ENCODE measurements around the gene CACNA2D1.

The CACNA2D1 gene

DNA sequence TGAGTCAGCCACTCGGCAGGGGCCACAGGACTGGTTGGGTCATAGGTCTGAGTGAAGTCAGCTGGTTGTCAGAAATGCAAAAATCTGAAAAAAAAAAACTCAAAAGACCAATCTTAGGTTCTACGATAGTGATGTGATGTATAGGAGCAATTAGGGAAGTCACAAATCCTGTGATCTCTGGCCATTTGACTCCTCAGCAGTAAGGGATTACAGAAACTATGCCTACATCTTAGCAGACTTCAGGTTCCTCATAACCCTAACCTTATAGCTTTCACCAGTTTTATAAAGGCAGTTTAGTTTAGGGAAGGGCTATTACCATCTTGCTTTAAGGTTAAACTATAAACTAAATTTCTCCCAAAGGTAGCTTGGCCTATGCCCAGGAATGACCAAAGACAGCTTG lies 510.6 kb downstream of the CACNA2D1 start:
- POLR2A ChIA-PET: no interaction called here
- TF ChIP-seq SP1 (IDR thresholded peaks at IDR 0.05): no peak
- TF ChIP-seq FOXM1 (IDR thresholded peaks at IDR 0.05; ENCODE audit: borderline replicate concordance): no peak
- no peak for TF ChIP-seq BHLHE40 (IDR thresholded peaks at IDR 0.05; ENCODE audit: borderline replicate concordance)
- no peak for TF ChIP-seq FOXA1 (IDR thresholded peaks at IDR 0.05)
- TF ChIP-seq HDGF (IDR thresholded peaks at IDR 0.05; ENCODE audit: borderline replicate concordance): no peak
- no peak for TF ChIP-seq NFRKB (IDR thresholded peaks at IDR 0.05)
- TF ChIP-seq ZNF384 (IDR thresholded peaks at IDR 0.05): no peak
- no peak for TF ChIP-seq TARDBP (IDR thresholded peaks at IDR 0.05)
- CTCF ChIA-PET: no interaction called here
- no peak for DNase-seq (ENCODE audit: extremely low spot score)

DNA sequence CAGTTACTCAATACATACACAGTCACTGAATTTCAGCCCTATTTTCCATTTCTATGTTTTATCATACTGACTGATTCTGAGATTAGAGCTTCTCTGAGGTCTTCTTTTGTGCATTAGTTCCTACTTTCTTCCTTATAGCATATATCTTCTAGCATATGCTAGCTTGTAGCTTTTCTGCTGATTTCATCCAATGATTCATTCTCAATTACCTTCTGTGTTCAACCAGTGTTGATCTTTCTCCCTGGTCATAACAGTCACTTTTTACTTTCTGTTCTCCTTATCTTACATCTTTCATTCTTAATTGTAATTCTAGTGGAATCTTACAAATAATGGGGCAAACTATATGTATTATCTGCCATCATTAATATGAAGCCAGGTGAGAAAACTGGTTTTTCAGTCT lies 514.2 kb downstream of the CACNA2D1 start:
- ChIA-PET POLR2A (no interaction called here), CTCF (no interaction called here)
- no peak for DNase-seq (ENCODE audit: extremely low spot score)
- no peak for TF ChIP-seq ZNF384 (IDR thresholded peaks at IDR 0.05)
- no peak for TF ChIP-seq TARDBP (IDR thresholded peaks at IDR 0.05)
- no peak for TF ChIP-seq FOXA1 (IDR thresholded peaks at IDR 0.05)
- no peak for TF ChIP-seq FOXM1 (IDR thresholded peaks at IDR 0.05; ENCODE audit: borderline replicate concordance)
- TF ChIP-seq ELF4 (IDR thresholded peaks at IDR 0.05): no peak
- no peak for TF ChIP-seq FOXK2 (IDR thresholded peaks at IDR 0.05)

DNA sequence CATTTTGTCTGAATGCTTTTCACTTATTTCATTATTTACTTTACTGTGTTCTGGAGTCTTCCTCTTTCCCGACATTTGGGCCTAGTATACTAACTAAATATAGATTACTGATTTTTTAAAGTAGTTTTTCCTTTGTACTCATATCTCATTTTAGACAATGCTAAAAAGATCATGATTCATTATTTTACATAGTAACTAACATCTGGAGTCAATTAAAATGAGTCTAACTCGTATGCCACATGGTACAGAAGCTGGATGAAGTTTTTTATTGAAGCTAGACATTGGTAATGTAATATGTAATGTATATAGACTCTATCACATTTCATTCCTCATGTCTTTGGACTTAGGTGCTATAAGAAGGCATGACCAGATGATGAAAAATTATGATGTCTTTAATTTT lies 517.4 kb downstream of the CACNA2D1 start:
- ChIA-PET POLR2A (no interaction called here), CTCF (no interaction called here)
- DNase-seq (ENCODE audit: extremely low spot score): no peak
- no peak for TF ChIP-seq L3MBTL2 (conservative IDR thresholded peaks at IDR 0.05)
- TF ChIP-seq NFRKB (IDR thresholded peaks at IDR 0.05): no peak
- TF ChIP-seq CTBP1 (IDR thresholded peaks at IDR 0.05; ENCODE audit: borderline replicate concordance): no peak
- TF ChIP-seq ZNF384 (IDR thresholded peaks at IDR 0.05): no peak
- no peak for TF ChIP-seq HDGF (IDR thresholded peaks at IDR 0.05; ENCODE audit: borderline replicate concordance)
- no peak for TF ChIP-seq LEF1 (IDR thresholded peaks at IDR 0.05; ENCODE audit: borderline replicate concordance)
- TF ChIP-seq FOXA1 (IDR thresholded peaks at IDR 0.05): no peak
- no peak for TF ChIP-seq ARNT (IDR thresholded peaks at IDR 0.05)
- no peak for TF ChIP-seq SUZ12 (IDR thresholded peaks at IDR 0.05)
- TF ChIP-seq FOXK2 (IDR thresholded peaks at IDR 0.05): no peak
- TF ChIP-seq TARDBP (IDR thresholded peaks at IDR 0.05): no peak
- TF ChIP-seq, protein P1, sequence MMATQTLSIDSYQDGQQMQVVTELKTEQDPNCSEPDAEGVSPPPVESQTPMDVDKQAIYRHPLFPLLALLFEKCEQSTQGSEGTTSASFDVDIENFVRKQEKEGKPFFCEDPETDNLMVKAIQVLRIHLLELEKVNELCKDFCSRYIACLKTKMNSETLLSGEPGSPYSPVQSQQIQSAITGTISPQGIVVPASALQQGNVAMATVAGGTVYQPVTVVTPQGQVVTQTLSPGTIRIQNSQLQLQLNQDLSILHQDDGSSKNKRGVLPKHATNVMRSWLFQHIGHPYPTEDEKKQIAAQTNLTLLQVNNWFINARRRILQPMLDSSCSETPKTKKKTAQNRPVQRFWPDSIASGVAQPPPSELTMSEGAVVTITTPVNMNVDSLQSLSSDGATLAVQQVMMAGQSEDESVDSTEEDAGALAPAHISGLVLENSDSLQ (IDR thresholded peaks at IDR 0.05): no peak
- TF ChIP-seq SP1 (IDR thresholded peaks at IDR 0.05): no peak
- no peak for TF ChIP-seq ELF4 (IDR thresholded peaks at IDR 0.05)
- no peak for TF ChIP-seq FOXM1 (IDR thresholded peaks at IDR 0.05; ENCODE audit: borderline replicate concordance)
- TF ChIP-seq BHLHE40 (IDR thresholded peaks at IDR 0.05; ENCODE audit: borderline replicate concordance): no peak

DNA sequence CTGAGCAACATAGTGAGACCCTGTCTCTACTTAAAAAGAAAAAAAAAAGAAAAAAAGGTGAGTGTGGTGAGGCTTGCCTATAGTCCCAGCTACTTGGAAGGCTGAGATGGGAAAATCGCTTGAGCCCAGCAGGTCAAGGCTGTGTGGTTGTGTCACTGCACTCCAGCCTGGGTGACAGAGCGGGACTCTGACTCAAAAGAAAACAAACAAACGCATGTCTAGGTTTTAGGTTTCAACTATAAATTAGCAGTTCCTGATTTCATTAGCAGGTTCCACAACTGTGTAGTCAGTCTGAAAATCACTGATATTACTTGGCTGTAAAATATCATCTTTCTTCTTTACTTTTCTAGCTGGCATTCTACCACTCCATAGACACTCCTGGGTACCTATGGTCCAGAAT lies 518.0 kb downstream of the CACNA2D1 start:
- ChIA-PET CTCF (no interaction called here), POLR2A (no interaction called here)
- TF ChIP-seq FOXK2 (IDR thresholded peaks at IDR 0.05) (no peak), BHLHE40 (IDR thresholded peaks at IDR 0.05; ENCODE audit: borderline replicate concordance) (no peak), ZNF384 (IDR thresholded peaks at IDR 0.05) (no peak), L3MBTL2 (conservative IDR thresholded peaks at IDR 0.05) (no peak), HDGF (IDR thresholded peaks at IDR 0.05; ENCODE audit: borderline replicate concordance) (no peak), FOXA1 (IDR thresholded peaks at IDR 0.05) (no peak)
- DNase-seq (ENCODE audit: extremely low spot score): no peak

DNA sequence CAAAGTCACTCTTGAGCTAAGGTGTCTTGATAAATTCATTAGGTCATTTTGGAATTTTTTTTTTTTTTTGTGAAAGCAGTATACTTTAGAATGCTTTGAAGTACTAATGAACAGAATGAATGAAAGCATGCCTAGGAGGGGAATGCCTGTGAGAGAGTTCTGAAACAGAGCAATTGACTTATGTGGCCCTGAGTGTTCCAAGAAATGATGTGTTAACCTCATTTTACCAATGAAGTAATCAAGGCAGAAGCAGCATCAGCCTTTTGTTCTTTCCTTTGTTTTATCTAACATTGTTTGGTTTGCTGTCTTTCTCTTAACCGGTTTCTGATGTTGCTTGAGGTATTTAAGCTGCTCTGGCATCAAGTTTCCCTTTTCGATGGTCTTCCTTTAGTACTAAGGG lies 519.1 kb downstream of the CACNA2D1 start:
- CTCF ChIA-PET: no interaction called here
- TF ChIP-seq, protein P1 (IDR thresholded peaks at IDR 0.05): no peak
- TF ChIP-seq FOXM1 (IDR thresholded peaks at IDR 0.05; ENCODE audit: borderline replicate concordance): no peak
- TF ChIP-seq ELF4 (IDR thresholded peaks at IDR 0.05): no peak
- TF ChIP-seq HDGF (IDR thresholded peaks at IDR 0.05; ENCODE audit: borderline replicate concordance): no peak
- TF ChIP-seq CTBP1 (IDR thresholded peaks at IDR 0.05; ENCODE audit: borderline replicate concordance): no peak
- TF ChIP-seq LEF1 (IDR thresholded peaks at IDR 0.05; ENCODE audit: borderline replicate concordance): no peak
- no peak for TF ChIP-seq SUZ12 (IDR thresholded peaks at IDR 0.05)
- TF ChIP-seq NFRKB (IDR thresholded peaks at IDR 0.05): no peak
- TF ChIP-seq ZNF384 (IDR thresholded peaks at IDR 0.05): no peak
- no peak for TF ChIP-seq L3MBTL2 (conservative IDR thresholded peaks at IDR 0.05)
- TF ChIP-seq FOXK2 (IDR thresholded peaks at IDR 0.05): no peak
- TF ChIP-seq ARNT (IDR thresholded peaks at IDR 0.05): no peak
- no peak for TF ChIP-seq FOXA1 (IDR thresholded peaks at IDR 0.05)
- TF ChIP-seq TARDBP (IDR thresholded peaks at IDR 0.05): no peak
- TF ChIP-seq SP1 (IDR thresholded peaks at IDR 0.05): no peak
- TF ChIP-seq BHLHE40 (IDR thresholded peaks at IDR 0.05; ENCODE audit: borderline replicate concordance): no peak
- DNase-seq (ENCODE audit: extremely low spot score): no peak
- POLR2A ChIA-PET: no interaction called here

DNA sequence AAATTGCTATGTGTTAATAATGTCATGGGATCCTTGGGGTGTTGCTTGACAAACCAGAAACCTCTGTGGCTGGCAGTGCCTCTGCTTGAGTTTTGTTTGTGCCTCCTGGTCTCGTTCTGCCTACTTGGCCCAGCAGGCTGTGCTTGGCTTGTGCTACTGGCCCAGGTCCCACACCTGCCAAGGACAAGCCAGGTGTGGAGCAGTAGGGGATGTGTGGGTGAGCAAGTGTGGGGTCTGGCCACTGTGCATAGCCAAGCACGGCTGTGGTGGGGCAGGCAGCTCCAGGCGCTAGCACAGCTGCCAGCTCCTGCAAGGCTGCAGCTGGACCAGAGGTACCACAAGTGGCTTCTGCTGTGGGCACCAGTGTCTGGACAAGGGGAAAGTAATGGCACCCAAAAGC lies 524.1 kb downstream of the CACNA2D1 start:
- no peak for DNase-seq (ENCODE audit: extremely low spot score)
- TF ChIP-seq ZNF384 (IDR thresholded peaks at IDR 0.05) (no peak), ARNT (IDR thresholded peaks at IDR 0.05) (no peak), NFRKB (IDR thresholded peaks at IDR 0.05) (no peak), SP1 (IDR thresholded peaks at IDR 0.05) (no peak)
- TF ChIP-seq, protein P1 (IDR thresholded peaks at IDR 0.05): no peak
- POLR2A ChIA-PET: no interaction called here
- CTCF ChIA-PET: interaction anchor here (0.6 kb wide), 1 partner anchor 1785 kb away, joined by 4 read pairs; no protein-coding TSS in a partner anchor

DNA sequence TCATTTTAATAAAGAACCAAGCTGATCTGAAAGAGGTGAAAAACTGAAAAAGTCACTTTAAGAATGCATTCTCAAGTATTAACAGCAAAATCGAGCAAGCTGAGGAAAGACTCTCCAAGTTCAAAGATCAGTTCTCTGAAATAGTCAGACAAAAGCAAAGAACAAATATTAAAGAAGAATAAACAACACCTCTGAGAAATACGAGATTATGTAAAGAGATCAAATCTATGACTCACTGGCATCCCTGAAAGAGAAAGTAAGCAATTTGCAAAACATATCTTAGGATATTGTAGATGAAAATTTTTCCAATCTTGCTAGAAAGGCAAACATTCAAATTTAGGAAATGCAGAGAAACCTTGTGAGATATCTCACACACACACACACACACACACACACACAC lies 535.4 kb downstream of the CACNA2D1 start:
- DNase-seq (ENCODE audit: extremely low spot score): no peak
- TF ChIP-seq SUZ12 (IDR thresholded peaks at IDR 0.05) (no peak), ARNT (IDR thresholded peaks at IDR 0.05) (no peak), ZNF384 (IDR thresholded peaks at IDR 0.05) (no peak), ELF4 (IDR thresholded peaks at IDR 0.05) (no peak)
- TF ChIP-seq, protein P1 (IDR thresholded peaks at IDR 0.05): no peak
- POLR2A ChIA-PET: no interaction called here
- CTCF ChIA-PET: no interaction called here
